Stimulated activated memory B cell treated with anti-CD40 and anti-IgM and Interleukin-4, amounts not matched to agents 10 μg/mL and 1 μg/mL and 100 μg/mL, for 72 hours (primary cell): ENCODE data around the gene ZNF169.
"Not testable (repeated sequence)": the region's sequence is repeated elsewhere in the genome, so short reads cannot be mapped to it uniquely, and the experiment has no call there.

Experiments used
- ATAC-seq: fragments of 150-1000 bp; cut with Tn5 transposase; 2 replicates; pipeline ENCODE4 v1.10.0; 2021
- H3K27ac Mint-ChIP-seq: one replicate; pipeline ENCODE4 v1.8.0; 2022; ENCODE audit warnings: mild to moderate bottlenecking, mixed read lengths
- H3K27me3 Mint-ChIP-seq: one replicate; pipeline ENCODE4 v1.8.0; 2022; ENCODE audit warnings: mixed read lengths
- H3K36me3 Mint-ChIP-seq: one replicate; pipeline ENCODE4 v1.8.0; 2022; ENCODE audit warnings: mixed read lengths
- H3K4me1 Mint-ChIP-seq: one replicate; pipeline ENCODE4 v1.8.0; 2022; ENCODE audit warnings: mixed read lengths
- H3K4me3 Mint-ChIP-seq: one replicate; pipeline ENCODE4 v1.8.0; 2022; ENCODE audit warnings: mild to moderate bottlenecking, moderate library complexity, mixed read lengths
- H3K9me3 Mint-ChIP-seq: one replicate; pipeline ENCODE4 v1.8.0; 2022; ENCODE audit warnings: mixed read lengths

ZNF169 gene

GRCh38 chr9:94316236-94316635 lies 57.1 kb downstream of the ZNF169 start:
- not testable (repeated sequence) for H3K36me3 Mint-ChIP-seq, H3K4me3 Mint-ChIP-seq, H3K9me3 Mint-ChIP-seq, H3K27ac Mint-ChIP-seq, H3K4me1 Mint-ChIP-seq, ATAC-seq, H3K27me3 Mint-ChIP-seq

- not testable (repeated sequence) for H3K4me1 Mint-ChIP-seq
Measured at GRCh38 chr9:94317949-94318657, 59.0 kb downstream of the ZNF169 start.

GRCh38 chr9:94322342-94322940 lies 63.3 kb downstream of the ZNF169 start:
- peaks cover 17% of the 10 kb centered on the region for H3K27me3 Mint-ChIP-seq
- H3K27ac Mint-ChIP-seq, H3K36me3 Mint-ChIP-seq, H3K9me3 Mint-ChIP-seq, H3K4me3 Mint-ChIP-seq, ATAC-seq, H3K4me1 Mint-ChIP-seq: not testable (repeated sequence)

More at GRCh38 chr9:94317949-94318657, 59.0 kb downstream of the ZNF169 start:
- H3K27ac Mint-ChIP-seq, H3K9me3 Mint-ChIP-seq, ATAC-seq, H3K36me3 Mint-ChIP-seq, H3K4me3 Mint-ChIP-seq: not testable (repeated sequence)
- H3K27me3 Mint-ChIP-seq, result peaks cover 17% of the 10 kb centered on the region

- peaks cover 17% of the 10 kb centered on the region for H3K27me3 Mint-ChIP-seq
- H3K9me3 Mint-ChIP-seq, H3K4me3 Mint-ChIP-seq, H3K4me1 Mint-ChIP-seq, H3K36me3 Mint-ChIP-seq, ATAC-seq, H3K27ac Mint-ChIP-seq: not testable (repeated sequence)
Measured at GRCh38 chr9:94323153-94323798, 64.2 kb downstream of the ZNF169 start.

GRCh38 chr9:94325583-94325982 lies 66.5 kb downstream of the ZNF169 start:
- H3K36me3 Mint-ChIP-seq, ATAC-seq, H3K27ac Mint-ChIP-seq, H3K27me3 Mint-ChIP-seq, H3K4me3 Mint-ChIP-seq, H3K4me1 Mint-ChIP-seq, H3K9me3 Mint-ChIP-seq: not testable (repeated sequence)

- not testable (repeated sequence) for H3K4me3 Mint-ChIP-seq, H3K27ac Mint-ChIP-seq, H3K36me3 Mint-ChIP-seq, H3K27me3 Mint-ChIP-seq, ATAC-seq, H3K4me1 Mint-ChIP-seq, H3K9me3 Mint-ChIP-seq
Measured at GRCh38 chr9:94328544-94328943, 69.4 kb downstream of the ZNF169 start, which contains the start of gene NUTM2F. Gene NUTM2F, minus strand, starts transcription at chr9:94328644. Its CDS starts 21 bp downstream, at chr9:94328623.

- H3K9me3 Mint-ChIP-seq, H3K27me3 Mint-ChIP-seq, ATAC-seq, H3K4me3 Mint-ChIP-seq, H3K27ac Mint-ChIP-seq, H3K36me3 Mint-ChIP-seq, H3K4me1 Mint-ChIP-seq: not testable (repeated sequence)
Measured at GRCh38 chr9:94336445-94336844, 77.3 kb downstream of the ZNF169 start.

- H3K4me1 Mint-ChIP-seq, H3K9me3 Mint-ChIP-seq, H3K4me3 Mint-ChIP-seq, H3K27me3 Mint-ChIP-seq, ATAC-seq, H3K27ac Mint-ChIP-seq, H3K36me3 Mint-ChIP-seq: not testable (repeated sequence)
Measured at GRCh38 chr9:94338723-94339122, 79.6 kb downstream of the ZNF169 start.

GRCh38 chr9:94339657-94340056 lies 80.6 kb downstream of the ZNF169 start:
- H3K36me3 Mint-ChIP-seq, H3K27me3 Mint-ChIP-seq, H3K4me1 Mint-ChIP-seq, H3K27ac Mint-ChIP-seq, ATAC-seq, H3K9me3 Mint-ChIP-seq, H3K4me3 Mint-ChIP-seq: not testable (repeated sequence)

GRCh38 chr9:94340750-94341149 lies 81.7 kb downstream of the ZNF169 start:
- not testable (repeated sequence) for H3K36me3 Mint-ChIP-seq, H3K27ac Mint-ChIP-seq, ATAC-seq, H3K9me3 Mint-ChIP-seq, H3K4me3 Mint-ChIP-seq, H3K4me1 Mint-ChIP-seq, H3K27me3 Mint-ChIP-seq

GRCh38 chr9:94341703-94342102 lies 82.6 kb downstream of the ZNF169 start:
- peak; percentile 69 for ATAC-seq
- not testable (repeated sequence) for H3K27me3 Mint-ChIP-seq, H3K4me3 Mint-ChIP-seq, H3K36me3 Mint-ChIP-seq, H3K9me3 Mint-ChIP-seq, H3K4me1 Mint-ChIP-seq, H3K27ac Mint-ChIP-seq

- H3K9me3 Mint-ChIP-seq, ATAC-seq, H3K27me3 Mint-ChIP-seq, H3K36me3 Mint-ChIP-seq, H3K4me1 Mint-ChIP-seq: not testable (repeated sequence)
- H3K27ac Mint-ChIP-seq, result peak overlapping the region; percentile 84
- H3K4me3 Mint-ChIP-seq, result peak overlapping the region; percentile 21
Measured at GRCh38 chr9:94347451-94347850, 88.4 kb downstream of the ZNF169 start.

- not testable (repeated sequence) for ATAC-seq, H3K36me3 Mint-ChIP-seq, H3K4me3 Mint-ChIP-seq, H3K27me3 Mint-ChIP-seq, H3K4me1 Mint-ChIP-seq, H3K9me3 Mint-ChIP-seq, H3K27ac Mint-ChIP-seq
Measured at GRCh38 chr9:94348754-94349153, 89.7 kb downstream of the ZNF169 start.
